Measurements from ENCODE around the gene PALMD.

DNA sequence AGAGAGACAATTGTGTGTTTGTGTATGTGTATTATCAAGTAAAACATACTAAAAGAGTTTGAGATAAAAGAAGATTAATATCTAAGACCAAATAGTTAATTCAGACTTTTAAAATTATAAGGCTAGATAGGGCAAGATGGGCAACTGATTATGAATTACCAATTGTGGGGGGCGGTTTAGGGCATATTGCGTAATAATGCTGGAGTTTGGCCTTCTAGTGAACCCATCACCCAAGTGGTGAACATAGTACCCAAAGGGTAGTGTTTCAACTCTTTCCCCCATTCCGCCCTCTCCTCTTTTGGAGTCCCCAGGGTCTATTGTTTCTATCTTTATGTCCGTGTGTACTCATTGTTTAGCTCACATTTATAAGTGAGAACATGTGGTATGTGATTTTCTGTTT is 65.1 kb downstream of the PALMD start:
- TF ChIP-seq POLR2A (IDR thresholded peaks at IDR 0.05): no peak
- TF ChIP-seq, protein P1, sequence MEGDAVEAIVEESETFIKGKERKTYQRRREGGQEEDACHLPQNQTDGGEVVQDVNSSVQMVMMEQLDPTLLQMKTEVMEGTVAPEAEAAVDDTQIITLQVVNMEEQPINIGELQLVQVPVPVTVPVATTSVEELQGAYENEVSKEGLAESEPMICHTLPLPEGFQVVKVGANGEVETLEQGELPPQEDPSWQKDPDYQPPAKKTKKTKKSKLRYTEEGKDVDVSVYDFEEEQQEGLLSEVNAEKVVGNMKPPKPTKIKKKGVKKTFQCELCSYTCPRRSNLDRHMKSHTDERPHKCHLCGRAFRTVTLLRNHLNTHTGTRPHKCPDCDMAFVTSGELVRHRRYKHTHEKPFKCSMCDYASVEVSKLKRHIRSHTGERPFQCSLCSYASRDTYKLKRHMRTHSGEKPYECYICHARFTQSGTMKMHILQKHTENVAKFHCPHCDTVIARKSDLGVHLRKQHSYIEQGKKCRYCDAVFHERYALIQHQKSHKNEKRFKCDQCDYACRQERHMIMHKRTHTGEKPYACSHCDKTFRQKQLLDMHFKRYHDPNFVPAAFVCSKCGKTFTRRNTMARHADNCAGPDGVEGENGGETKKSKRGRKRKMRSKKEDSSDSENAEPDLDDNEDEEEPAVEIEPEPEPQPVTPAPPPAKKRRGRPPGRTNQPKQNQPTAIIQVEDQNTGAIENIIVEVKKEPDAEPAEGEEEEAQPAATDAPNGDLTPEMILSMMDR (IDR thresholded peaks at IDR 0.05): no peak

Measured in prostate gland (tissue), 2 donors.